H1 (cell line): ENCODE results near the gene TGFBR1. TPM values are rescaled to one million over a fixed set of nuclear protein-coding genes. Genes with fewer than 3 reads are reported as not detected.

Experiments used
- CTCF ChIA-PET: fragments of 300-600 bp; sonication (Branson Sonifier 250); formaldehyde crosslinking; loops from one replicate; lab custom pipeline; 2021; ENCODE audit not compliant: partially characterized antibody; lab: Charles Lee
- POLR2A ChIA-PET: fragments of 300-600 bp; sonication (Branson Sonifier 250); formaldehyde crosslinking; loops from one replicate; lab custom pipeline; 2021; ENCODE audit warnings: inconsistent platforms; ENCODE audit not compliant: partially characterized antibody; lab: Charles Lee
- DNase-seq, 2 experiments: peaks; one replicate each; pipeline versions ENCODE4 v3.0.0 to v3.0.0-alpha.2; 2010 to 2022; ENCODE audit warnings: low spot score in 2 of 2, low read depth in 1 of 2, mixed read lengths in 1 of 2
- FAIRE-seq: peaks from 2 replicates; lab custom pipeline; 2011; peaks lifted over from hg19 to GRCh38; lab: Jason Lieb, UNC
- H2AFZ ChIP-seq: 2 replicates; pipeline ENCODE4 v1.8.1; 2012; ENCODE audit warnings: low read length, inconsistent platforms
- H2AK5ac ChIP-seq: 2 replicates; pipeline ENCODE4 v1.6.1; 2013; ENCODE audit warnings: low read depth, low read length
- H2BK120ac ChIP-seq: replicated peaks from 2 replicates; pipeline ENCODE3; 2013; ENCODE audit warnings: low read depth, low read length, inconsistent platforms
- H2BK12ac ChIP-seq: 2 replicates; pipeline ENCODE4 v1.6.1; 2013; ENCODE audit warnings: low read depth, low read length
- H2BK15ac ChIP-seq: 2 replicates; pipeline ENCODE4 v1.6.1; 2013; ENCODE audit warnings: low read length
- H2BK20ac ChIP-seq: 2 replicates; pipeline ENCODE4 v1.6.1; 2013; ENCODE audit warnings: low read length
- H2BK5ac ChIP-seq: 2 replicates; pipeline ENCODE4 v1.6.1; 2013; ENCODE audit warnings: low read depth, low read length
- H3K14ac ChIP-seq: 2 replicates; pipeline ENCODE4 v1.6.1; 2013; ENCODE audit warnings: inconsistent platforms; ENCODE audit not compliant: insufficient read length
- H3K18ac ChIP-seq: 2 replicates; pipeline ENCODE4 v1.6.1; 2013; ENCODE audit warnings: low read length; ENCODE audit errors: extremely low read depth
- H3K23ac ChIP-seq: 2 replicates; pipeline ENCODE4 v1.6.1; 2013; ENCODE audit warnings: inconsistent platforms; ENCODE audit not compliant: insufficient read length
- H3K23me2 ChIP-seq: 2 replicates; pipeline ENCODE4 v1.6.1; 2013; ENCODE audit warnings: low read depth, low read length
- H3K27ac ChIP-seq: 2 replicates; pipeline ENCODE4 v1.6.1; 2011; ENCODE audit warnings: low read depth, low read length, inconsistent platforms
- H3K27me3 ChIP-seq, 4 experiments: replicated peaks in 1 of 4; 1 replicate in 1 of 4; 2 replicates in 3 of 4; pipeline versions ENCODE4 v1.6.1 to v1.8.1; 2011 to 2013; ENCODE audit warnings: low read length in 3 of 4, mild to moderate bottlenecking in 3 of 4, inconsistent platforms in 2 of 4, mixed read lengths in 2 of 4, moderate library complexity in 1 of 4; ENCODE audit not compliant: control insufficient read depth in 3 of 4, insufficient read depth in 3 of 4; ENCODE audit errors: extremely low read depth in 1 of 4
- H3K36me3 ChIP-seq, 4 experiments: 2 replicates each; pipeline versions ENCODE4 v1.6.1 to v1.8.1; 2011 to 2013; ENCODE audit warnings: mild to moderate bottlenecking in 4 of 4, low read length in 3 of 4, moderate library complexity in 2 of 4, control low read depth in 1 of 4, inconsistent platforms in 1 of 4; ENCODE audit not compliant: insufficient read depth in 4 of 4, control insufficient read depth in 2 of 4
- H3K4ac ChIP-seq: replicated peaks from 2 replicates; pipeline ENCODE3; 2013; ENCODE audit warnings: low read length, low read depth, mixed read lengths, inconsistent platforms; ENCODE audit not compliant: insufficient read length
- H3K4me1 ChIP-seq, 4 experiments: replicated peaks in 1 of 4; 1 replicate in 1 of 4; 2 replicates in 3 of 4; pipeline versions ENCODE4 v1.6.1 to v1.8.1; 2011 to 2013; ENCODE audit warnings: low read length in 3 of 4, inconsistent platforms in 2 of 4, mixed read lengths in 1 of 4; ENCODE audit not compliant: insufficient read depth in 4 of 4, control insufficient read depth in 3 of 4
- H3K4me2 ChIP-seq, 2 experiments: 2 replicates each; pipeline versions ENCODE4 v1.6.1 to v1.8.1; 2011 to 2013; ENCODE audit warnings: low read depth in 2 of 2, low read length in 2 of 2, control low read depth in 1 of 2, inconsistent platforms in 1 of 2, mild to moderate bottlenecking in 1 of 2; ENCODE audit not compliant: insufficient read depth in 1 of 2
- H3K4me3 ChIP-seq, 4 experiments: fragments of 200-600, 300-600 bp in 1 of 4; sonication (generic), shearing (Covaris generic), sonication (Bioruptor Twin) in 1 of 4; 2 replicates each; pipeline versions ENCODE4 v1.5.1 to v1.8.1; 2011 to 2016; ENCODE audit warnings: low read length in 4 of 4, low read depth in 3 of 4, control low read depth in 2 of 4, inconsistent platforms in 2 of 4, mild to moderate bottlenecking in 2 of 4, mixed read lengths in 1 of 4, moderate library complexity in 1 of 4; ENCODE audit not compliant: insufficient read depth in 2 of 4; ENCODE audit errors: extremely low read depth in 1 of 4
- H3K56ac ChIP-seq: replicated peaks from 2 replicates; pipeline ENCODE3; 2013; ENCODE audit warnings: low read depth, mild to moderate bottlenecking, mixed read lengths, low read length, inconsistent platforms; ENCODE audit not compliant: insufficient read length
- H3K79me1 ChIP-seq: 2 replicates; pipeline ENCODE4 v1.6.1; 2013; ENCODE audit warnings: low read depth, low read length, control low read depth
- H3K79me2 ChIP-seq, 2 experiments: 2 replicates each; pipeline versions ENCODE4 v1.6.1 to v1.8.1; 2012 to 2013; ENCODE audit warnings: low read length in 2 of 2, mild to moderate bottlenecking in 2 of 2, inconsistent platforms in 1 of 2; ENCODE audit not compliant: insufficient read depth in 2 of 2, control insufficient read depth in 1 of 2
- H3K9ac ChIP-seq, 4 experiments: replicated peaks in 1 of 4; 1 replicate in 1 of 4; 2 replicates in 3 of 4; pipeline versions ENCODE4 v1.6.1 to v1.8.1; 2011 to 2013; ENCODE audit warnings: low read depth in 3 of 4, low read length in 3 of 4, control low read depth in 2 of 4, mild to moderate bottlenecking in 2 of 4, moderate library complexity in 2 of 4, inconsistent platforms in 1 of 4; ENCODE audit errors: extremely low read depth in 1 of 4
- H3K9me3 ChIP-seq, 2 experiments: 2 replicates each; pipeline versions ENCODE4 v1.6.1 to v1.8.1; 2012 to 2013; ENCODE audit warnings: mild to moderate bottlenecking in 2 of 2, moderate library complexity in 2 of 2, control low read depth in 1 of 2, inconsistent platforms in 1 of 2, low read depth in 1 of 2, low read length in 1 of 2, mixed read lengths in 1 of 2; ENCODE audit not compliant: insufficient read depth in 2 of 2
- H4K20me1 ChIP-seq, 2 experiments: replicated peaks in 1 of 2; 2 replicates each; pipeline versions ENCODE3 to v1.8.1; 2011 to 2013; ENCODE audit warnings: inconsistent platforms in 2 of 2, low read length in 2 of 2, mild to moderate bottlenecking in 1 of 2; ENCODE audit not compliant: insufficient read depth in 2 of 2, control insufficient read depth in 1 of 2
- H4K5ac ChIP-seq: 2 replicates; pipeline ENCODE4 v1.6.1; 2013; ENCODE audit warnings: low read length, low read depth, mixed read lengths, inconsistent platforms; ENCODE audit not compliant: insufficient read length
- H4K8ac ChIP-seq: 2 replicates; pipeline ENCODE4 v1.8.0; 2013; ENCODE audit warnings: mild to moderate bottlenecking, moderate library complexity, low read length, inconsistent platforms; ENCODE audit not compliant: insufficient read depth; ENCODE audit errors: extremely low read depth
- H4K91ac ChIP-seq: replicated peaks from 2 replicates; pipeline ENCODE3; 2013; ENCODE audit warnings: low read length, mixed read lengths, inconsistent platforms; ENCODE audit not compliant: insufficient read length
- CHD1 ChIP-seq: IDR thresholded peaks from 2 replicates; pipeline ENCODE4 v1.6.1; 2012; ENCODE audit warnings: low read depth, low read length, improper control_type of control experiment
- KDM1A ChIP-seq: fragments of 200-600, 300-600 bp; sonication (generic); IDR thresholded peaks from 2 replicates; pipeline ENCODE4 v1.7.1; 2016; ENCODE audit warnings: mild to moderate bottlenecking, low read length, borderline replicate concordance
- SAP30 ChIP-seq: fragments of 300-600 bp; sonication (generic); IDR thresholded peaks from 2 replicates; pipeline ENCODE4 v1.7.1; 2012; ENCODE audit warnings: low read length, moderate library complexity, mild to moderate bottlenecking, inconsistent platforms; ENCODE audit not compliant: insufficient read depth, insufficient replicate concordance
- WGBS, 2 experiments: shearing (Covaris generic) in 1 of 2; methylation state at CpG; one replicate each; pipeline versions ENCODE4 v1.1.6 to v1.1.7; 2013 to 2015; ENCODE audit warnings: low lambda C conversion rate in 2 of 2, mixed read lengths in 2 of 2, inconsistent platforms in 1 of 2, low coverage in 1 of 2, missing lambda C conversion rate in 1 of 2; ENCODE audit not compliant: insufficient replicate concordance in 2 of 2, insufficient coverage in 1 of 2, insufficient read length in 1 of 2; ENCODE audit errors: extremely low coverage in 1 of 2, missing lambda C conversion rate in 1 of 2; 5-methylcytosine and 5-hydroxymethylcytosine counted together
- polyA plus RNA-seq, 7 experiments: library from polyadenylated mRNA; depleted of rRNA in 3 of 7; stranded (reverse) in 5 of 7; unstranded in 2 of 7; fragments of >200 nt in 5 of 7; fragments of 200-250 nt in 2 of 7; gene quantifications; 1 replicate in 5 of 7; 2 replicates in 1 of 7; 4 replicates in 1 of 7; pipeline versions ENCODE4 v1.2.1 to v1.2.3, GENCODE V29; 2011 to 2013; ENCODE audit warnings: missing spikeins in 2 of 7, mixed read lengths in 2 of 7
- total RNA-seq: library from RNA; stranded (reverse); fragmentation: NEBNext Ultra II Directional; extraction: Animal tissue kit (Norgen Biotek cat#: 25700); gene quantifications from 2 replicates; pipeline ENCODE4 v1.2.1, GENCODE V29; 2021

Gene TGFBR1
- total and polyA plus RNA-seq, 2 of the 8 experiments (the other 6 are each of a cell fraction or from before 2014, with no cell fraction given) = 16.8 to 52.4 TPM

- CTCF ChIA-PET = interaction anchor here (0.6 to 9.4 kb wide), 43 partner anchors 11 to 1110 kb away, joined by 3 to 105 read pairs (median 4); partner anchors contain the start of gene ALG2
- Histone ChIP-seq H3K4me3 (no peak overlapping the region), H3K14ac (no peak overlapping the region), H4K20me1 (no peaks in the 10 kb centered on the region), H2BK120ac (no peak overlapping the region), H3K9ac (no peak overlapping the region), H2BK20ac (no peak overlapping the region), H3K4me2 (no peak overlapping the region), H3K4ac (no peak overlapping the region), H4K91ac (no peak overlapping the region), H2BK12ac (0 out of 2 replicates have a peak overlapping the region, but pooled peaks have one; percentile 89), H2AK5ac (no peak overlapping the region), H3K79me2 (no peaks in the 10 kb centered on the region), H3K23me2 (no peaks in the 10 kb centered on the region), H3K79me1 (no peaks in the 10 kb centered on the region), H4K8ac (0 out of 2 replicates have a peak overlapping the region, but pooled peaks have one; percentile 30)
- POLR2A ChIA-PET = interaction anchor here (1.8 kb wide), 1 partner anchor 37 kb away, joined by 7 read pairs; the partner anchor contains the start of genes ALG2 and SEC61B
- TF ChIP-seq CHD1 (no peak), SAP30 (no peak), KDM1A (peak; percentile 50; the same call in 1 of the 2 replicates)
- TF ChIP-seq, all 59 proteins: peak for 1
- no peak overlapping the region for H3K27ac ChIP-seq
- H3K36me3 ChIP-seq = no peaks in the 10 kb centered on the region
- no peak overlapping the region for H2BK15ac ChIP-seq
- H2AFZ ChIP-seq = peak overlapping the region; percentile 98; the same call in 1 of the 2 replicates
- H3K23ac ChIP-seq = no peak overlapping the region
- H2BK5ac ChIP-seq = no peak overlapping the region
- H4K5ac ChIP-seq = no peak overlapping the region
- H3K18ac ChIP-seq = no peak overlapping the region
- H3K56ac ChIP-seq = no peak overlapping the region
- no peaks in the 10 kb centered on the region for H3K27me3 ChIP-seq
- 100% methylated on average over 2 of the region's 5 CpGs; no CpG with 5 or more reads in 1 of the 2 experiments for WGBS, 2 experiments
- H3K9me3 ChIP-seq = no peaks in the 10 kb centered on the region
- FAIRE-seq (no peak), DNase-seq (no peak)
- H3K4me1 ChIP-seq = peaks cover 0 to 3% (median 1%) of the 10 kb centered on the region in 4 experiments; a peak in 2 of 7 replicates
Measured at GRCh38 chr9:99185348-99185632, 80.4 kb downstream of the TGFBR1 start.
